IPS DF 6.9 (cell line): Measurements from ENCODE around the gene AIRE.

Experiments
- DNase-seq: peaks from one replicate; pipeline ENCODE4 v3.0.0-alpha.2; 2013; ENCODE audit warnings: low read depth, low spot score
- H3K27ac ChIP-seq: one replicate; pipeline ENCODE4 v1.5.1; 2013; ENCODE audit warnings: low read length, control low read depth
- H3K27me3 ChIP-seq: 2 replicates; pipeline ENCODE4 v1.6.1; 2013; ENCODE audit warnings: mild to moderate bottlenecking, low read length; ENCODE audit not compliant: control insufficient read depth, insufficient read depth
- H3K36me3 ChIP-seq: 2 replicates; pipeline ENCODE4 v1.6.1; 2013; ENCODE audit warnings: low read length; ENCODE audit not compliant: control insufficient read depth, insufficient read depth
- H3K4me1 ChIP-seq: 2 replicates; pipeline ENCODE4 v1.6.1; 2013; ENCODE audit warnings: low read length; ENCODE audit not compliant: control insufficient read depth, insufficient read depth
- H3K4me3 ChIP-seq: 2 replicates; pipeline ENCODE4 v1.5.1; 2013; ENCODE audit warnings: mild to moderate bottlenecking, low read length
- H3K9me3 ChIP-seq: 2 replicates; pipeline ENCODE4 v1.6.1; 2013; ENCODE audit warnings: low read length, inconsistent platforms; ENCODE audit not compliant: control insufficient read depth, insufficient read depth
- WGBS: extraction: QIAGEN DNeasy Blood & Tissue Kit; methylation state at CpG from one replicate; pipeline ENCODE4 v1.1.7; 2013; ENCODE audit warnings: mixed read lengths, missing lambda C conversion rate; ENCODE audit not compliant: insufficient read length, insufficient coverage; 5-methylcytosine and 5-hydroxymethylcytosine counted together

AIRE gene

GRCh38 chr21:44292812-44293195, 7.1 kb downstream of the AIRE start:
- no peak for DNase-seq
- Histone ChIP-seq H3K27ac (no peak overlapping the region), H3K4me1 (no peaks in the 10 kb centered on the region), H3K9me3 (no peaks in the 10 kb centered on the region), H3K27me3 (no peaks in the 10 kb centered on the region), H3K4me3 (no peak overlapping the region), H3K36me3 (no peaks in the 10 kb centered on the region)
- no CpG with 5 or more reads among the region's 15 CpGs for WGBS

- Histone ChIP-seq H3K36me3 (no peaks in the 10 kb centered on the region), H3K4me1 (no peaks in the 10 kb centered on the region), H3K27ac (no peak overlapping the region), H3K27me3 (no peaks in the 10 kb centered on the region), H3K9me3 (no peaks in the 10 kb centered on the region), H3K4me3 (no peak overlapping the region)
- DNase-seq, result no peak
- WGBS, result no CpG with 5 or more reads among the region's 33 CpGs
These were observed 8.0 kb downstream of the AIRE start for GRCh38 chr21:44293551-44294231.

GRCh38 chr21:44294391-44295162, 8.9 kb downstream of the AIRE start:
- Histone ChIP-seq H3K27ac (no peak overlapping the region), H3K27me3 (no peaks in the 10 kb centered on the region), H3K36me3 (no peaks in the 10 kb centered on the region), H3K4me1 (no peaks in the 10 kb centered on the region), H3K9me3 (no peaks in the 10 kb centered on the region), H3K4me3 (no peak overlapping the region)
- DNase-seq, result no peak
- WGBS, result no CpG with 5 or more reads among the region's 26 CpGs

- H3K27ac ChIP-seq, result no peak overlapping the region
- H3K4me3 ChIP-seq, result no peak overlapping the region
- no peaks in the 10 kb centered on the region for H3K36me3 ChIP-seq
- no peaks in the 10 kb centered on the region for H3K4me1 ChIP-seq
- no peaks in the 10 kb centered on the region for H3K27me3 ChIP-seq
- no CpG with 5 or more reads among the region's 14 CpGs for WGBS
- no peaks in the 10 kb centered on the region for H3K9me3 ChIP-seq
- no peak for DNase-seq
These were observed 9.5 kb downstream of the AIRE start for GRCh38 chr21:44295163-44295573.

GRCh38 chr21:44295646-44296045, 10.0 kb downstream of the AIRE start:
- Histone ChIP-seq H3K4me1 (no peaks in the 10 kb centered on the region), H3K9me3 (no peaks in the 10 kb centered on the region), H3K4me3 (no peak overlapping the region), H3K27me3 (no peaks in the 10 kb centered on the region), H3K27ac (no peak overlapping the region), H3K36me3 (no peaks in the 10 kb centered on the region)
- no peak for DNase-seq
- no CpG with 5 or more reads among the region's 10 CpGs for WGBS

GRCh38 chr21:44296103-44296519, 10.4 kb downstream of the AIRE start:
- Histone ChIP-seq H3K9me3 (no peaks in the 10 kb centered on the region), H3K4me3 (no peak overlapping the region), H3K4me1 (peaks cover 1% of the 10 kb centered on the region; the same call in 1 of the 2 replicates), H3K27me3 (no peaks in the 10 kb centered on the region), H3K27ac (no peak overlapping the region), H3K36me3 (no peaks in the 10 kb centered on the region)
- no CpG with 5 or more reads among the region's 12 CpGs for WGBS
- no peak for DNase-seq

GRCh38 chr21:44296916-44297315, 11.2 kb downstream of the AIRE start:
- H3K4me1 ChIP-seq, result peaks cover 1% of the 10 kb centered on the region; the same call in 1 of the 2 replicates
- no CpG with 5 or more reads among the region's 13 CpGs for WGBS
- DNase-seq, result no peak
- no peak overlapping the region for H3K4me3 ChIP-seq
- H3K27ac ChIP-seq, result no peak overlapping the region
- H3K36me3 ChIP-seq, result no peaks in the 10 kb centered on the region
- H3K9me3 ChIP-seq, result no peaks in the 10 kb centered on the region
- no peaks in the 10 kb centered on the region for H3K27me3 ChIP-seq

- Histone ChIP-seq H3K36me3 (no peaks in the 10 kb centered on the region), H3K4me1 (peaks cover 1% of the 10 kb centered on the region; the same call in 1 of the 2 replicates), H3K4me3 (no peak overlapping the region), H3K27me3 (no peaks in the 10 kb centered on the region), H3K27ac (no peak overlapping the region), H3K9me3 (no peaks in the 10 kb centered on the region)
- peak; percentile 52 for DNase-seq
- no CpG with 5 or more reads among the region's 22 CpGs for WGBS
These were observed 12.0 kb downstream of the AIRE start for GRCh38 chr21:44297525-44298290.

- H3K4me3 ChIP-seq, result no peak overlapping the region
- no peaks in the 10 kb centered on the region for H3K36me3 ChIP-seq
- WGBS, result no CpG with 5 or more reads among the region's 2 CpGs
- H3K27me3 ChIP-seq, result no peaks in the 10 kb centered on the region
- H3K27ac ChIP-seq, result no peak overlapping the region
- no peak for DNase-seq
- no peaks in the 10 kb centered on the region for H3K9me3 ChIP-seq
- peaks cover 1% of the 10 kb centered on the region; the same call in 1 of the 2 replicates for H3K4me1 ChIP-seq
These were observed 12.6 kb downstream of the AIRE start for GRCh38 chr21:44298301-44298700.

GRCh38 chr21:44299085-44299457, 13.4 kb downstream of the AIRE start:
- Histone ChIP-seq H3K27ac (no peak overlapping the region), H3K27me3 (no peaks in the 10 kb centered on the region), H3K4me3 (peak overlapping the region; percentile 76; the same call in 1 of the 2 replicates), H3K36me3 (no peaks in the 10 kb centered on the region), H3K9me3 (no peaks in the 10 kb centered on the region), H3K4me1 (peaks cover 1% of the 10 kb centered on the region)
- DNase-seq, result no peak
- WGBS, result no CpG with 5 or more reads among the region's 10 CpGs
